Ovary (tissue), 9 donors: ENCODE results near the gene TIMM10. TPM values are rescaled to one million over a fixed set of nuclear protein-coding genes. Genes with fewer than 3 reads are reported as not detected.

Experiments
- DNase-seq, 5 donors: peaks; one replicate each; pipeline ENCODE4 v3.0.0-alpha.2; 2019 to 2020
- H3K27ac ChIP-seq, 2 donors: fragments of 200-600 bp; one replicate each; pipeline versions ENCODE4 v1.5.1 to v1.8.0; 2019 to 2022
- H3K27me3 ChIP-seq: fragments of 200-600 bp; one replicate; pipeline ENCODE4 v1.8.0; 2022
- H3K36me3 ChIP-seq: fragments of 200-600 bp; sonication (generic); one replicate; pipeline ENCODE4 v1.5.1; 2019
- H3K4me1 ChIP-seq: one replicate; pipeline ENCODE4 v1.8.1; 2013; ENCODE audit warnings: mild to moderate bottlenecking, moderate library complexity; ENCODE audit not compliant: insufficient read depth
- H3K4me3 ChIP-seq: fragments of 200-600 bp; sonication (generic); one replicate; pipeline ENCODE4 v1.5.1; 2017
- H3K9me3 ChIP-seq, 2 donors: fragments of 200-600 bp in 1 of 2; sonication (generic) in 1 of 2; one replicate each; pipeline versions ENCODE4 v1.5.1 to v1.8.1; 2013 to 2019; ENCODE audit warnings: mild to moderate bottlenecking in 1 of 2, moderate library complexity in 1 of 2
- CTCF ChIP-seq, 3 donors: fragments of 450-650 bp in 2 of 3; fragments of 200-600 bp in 1 of 3; IDR thresholded peaks; one replicate each; pipeline versions ENCODE4 v1.5.1 to v1.8.0; 2016 to 2022; ENCODE audit warnings: antibody characterized with exemption in 3 of 3, mild to moderate bottlenecking in 1 of 3
- EP300 ChIP-seq: sonication (generic); formaldehyde crosslinking; IDR thresholded peaks from one replicate; pipeline ENCODE4 v1.6.1; 2017; ENCODE audit warnings: antibody characterized with exemption
- POLR2A ChIP-seq: fragments of 450-650 bp; IDR thresholded peaks from one replicate; pipeline ENCODE4 v1.6.1; 2017; ENCODE audit warnings: antibody characterized with exemption, mild to moderate bottlenecking, moderate library complexity
- WGBS, 3 donors: extraction: QIAGEN DNeasy Blood & Tissue Kit in 1 of 3; methylation state at CpG; one replicate each; pipeline versions ENCODE4 v1.1.5 to v1.1.7; 2013 to 2017; 5-methylcytosine and 5-hydroxymethylcytosine counted together
- intact Hi-C, 4 donors: fragments of 100-400 bp; cut with DNase I; formaldehyde crosslinking; loops; one replicate each; pipeline versions ENCODE4 v1.11.0 to v1.15.1; 2022 to 2023
- polyA plus RNA-seq, 2 donors: library from polyadenylated mRNA; stranded (reverse); fragments of 200-250 nt in 1 of 2; fragments of 350-450 nt in 1 of 2; fragmentation: Illumina TruSeq in 1 of 2; extraction: RNeasy Lipid Tissue Mini Kit (QIAGEN cat#74804) in 1 of 2; gene quantifications; one replicate each; pipeline ENCODE4 v1.2.3, GENCODE V29; 2013 to 2014
- total RNA-seq, 7 donors: library from RNA; depleted of rRNA in 2 of 7; stranded (reverse); fragments of >200 nt in 2 of 7; fragmentation: NEBNext Ultra II Directional in 3 of 7; extraction: Animal tissue kit (Norgen Biotek cat#: 25700) in 3 of 7; gene quantifications; one replicate each; pipeline versions ENCODE4 v1.1.0 to v1.2.4, GENCODE V29; 2016 to 2023
- donor health status: DM: no; HTN: no; CAD: no; lungs with moderate emphysema.
- donor health status: DM: no; HTN: no; CAD: no.
- donor health status: Bipolar disorder and iron deficiency.
- donor health status: DM: yes; HTN: yes; CAD: no.
- donor health status: DM: no; HTN: no; CAD: no.
- donor health status: DM: yes; HTN: yes; CAD: no.

Gene TIMM10
- total and polyA plus RNA-seq, 9 donors: 23.4 to 42.0 (median 36.6) TPM

DNA sequence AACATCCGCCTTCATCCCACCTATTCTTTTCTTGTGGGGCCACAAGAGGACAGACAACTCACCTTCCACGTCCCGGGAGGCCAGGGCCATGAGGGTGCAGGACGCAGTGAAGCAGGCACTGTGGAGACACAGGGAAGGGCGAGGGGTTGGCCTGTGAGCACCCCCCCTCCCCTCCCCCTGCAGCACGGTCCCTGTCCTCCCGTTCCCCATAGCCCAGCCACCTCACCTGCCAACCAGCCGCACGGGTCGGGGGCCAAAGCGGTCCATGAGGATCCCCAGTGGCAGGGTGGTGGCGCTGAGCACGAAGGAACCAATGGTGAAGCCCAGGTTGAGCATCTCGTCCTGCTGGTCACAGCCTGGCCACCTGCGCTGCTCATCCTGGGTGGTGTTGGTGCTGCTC is 29.6 kb downstream of the TIMM10 start:
- intact Hi-C loops: loop anchor here in 1 of 4 donors (2.0 kb wide), 1 partner anchor 30 kb away; the partner anchor contains the start of gene TIMM10
- H3K36me3 ChIP-seq: no peaks in the 10 kb centered on the region
- no peaks in the 10 kb centered on the region for H3K9me3 ChIP-seq
- 90 to 92% (median 91%) methylated on average over 12 to 15 of the region's 15 CpGs for WGBS, 3 donors
- TF ChIP-seq POLR2A: no peak
- TF ChIP-seq CTCF (IDR thresholded peaks at IDR 0.05): no peak
- no peak for TF ChIP-seq EP300
- H3K27ac ChIP-seq: peak overlapping the region in 1 of 2 donors; percentile 82
- no peak overlapping the region for H3K4me3 ChIP-seq
- no peaks in the 10 kb centered on the region for H3K27me3 ChIP-seq
- peaks cover 15% of the 10 kb centered on the region for H3K4me1 ChIP-seq
- DNase-seq: no peak

- TF ChIP-seq EP300 (no peak), CTCF (IDR thresholded peaks at IDR 0.05) (no peak), POLR2A (no peak)
- WGBS, 3 donors: 76 to 86% (median 79%) methylated on average over 8 of the region's 8 CpGs
- Histone ChIP-seq H3K27me3 (no peaks in the 10 kb centered on the region), H3K4me3 (no peak overlapping the region), H3K27ac (peak overlapping the region; percentile 26 to 82), H3K9me3 (no peaks in the 10 kb centered on the region), H3K36me3 (no peaks in the 10 kb centered on the region), H3K4me1 (peaks cover 15% of the 10 kb centered on the region)
- DNase-seq: peak in 3 of 5 donors; percentile 20 to 50 (median 48)
- intact Hi-C loops: loop anchor here in 1 of 4 donors (2.0 kb wide), 1 partner anchor 30 kb away; the partner anchor contains the start of gene TIMM10
These were observed 30.0 kb downstream of the TIMM10 start for GRCh38 chr11:57500515-57500914.

DNA sequence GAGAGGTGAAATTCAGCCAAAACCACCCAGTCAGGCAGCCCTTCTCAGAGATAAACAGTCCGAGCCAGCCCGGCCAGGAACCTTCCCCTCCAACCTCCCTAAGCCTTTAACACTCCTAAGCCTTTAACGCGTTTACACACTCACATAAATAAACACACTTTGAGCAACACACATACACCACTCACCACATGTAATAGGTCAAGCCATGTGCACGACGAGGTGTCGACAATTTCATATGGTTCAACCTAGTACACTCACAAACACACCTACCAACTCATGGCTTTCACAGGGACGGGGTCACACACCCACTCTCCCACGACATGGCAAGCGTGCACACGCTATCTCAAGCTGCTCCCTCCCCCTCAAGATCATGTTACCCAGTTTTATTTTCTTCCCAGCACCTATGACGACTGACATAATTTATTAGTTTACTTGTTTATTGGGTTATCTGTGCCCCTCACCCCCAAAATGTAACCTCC is 30.5 kb downstream of the TIMM10 start:
- H3K9me3 ChIP-seq: no peaks in the 10 kb centered on the region
- H3K4me3 ChIP-seq: peak overlapping the region; percentile 35
- TF ChIP-seq POLR2A: no peak
- no peak for TF ChIP-seq EP300
- intact Hi-C loops: loop anchor here in 1 of 4 donors (2.0 kb wide), 1 partner anchor 31 kb away; the partner anchor contains the start of gene TIMM10
- WGBS, 3 donors: 5 to 11% (median 9%) methylated on average over 12 of the region's 12 CpGs
- no peaks in the 10 kb centered on the region for H3K27me3 ChIP-seq
- peak overlapping the region; percentile 26 to 82 for H3K27ac ChIP-seq
- no peak for DNase-seq
- no peaks in the 10 kb centered on the region for H3K36me3 ChIP-seq
- peaks cover 15% of the 10 kb centered on the region for H3K4me1 ChIP-seq

- Histone ChIP-seq H3K36me3 (no peaks in the 10 kb centered on the region), H3K27ac (peak overlapping the region; percentile 26 to 82), H3K9me3 (no peaks in the 10 kb centered on the region), H3K27me3 (no peaks in the 10 kb centered on the region), H3K4me3 (peak overlapping the region; percentile 35), H3K4me1 (peaks cover 15% of the 10 kb centered on the region)
- intact Hi-C loops: no loop called here
- WGBS, 3 donors: 0 to 2% (median 1%) methylated on average over 34 to 35 of the region's 35 CpGs
- peak; percentile 99 for DNase-seq
- no peak for TF ChIP-seq POLR2A
- no peak for TF ChIP-seq EP300
- TF ChIP-seq CTCF (IDR thresholded peaks at IDR 0.05): no peak
These were observed 31.1 kb downstream of the TIMM10 start for GRCh38 chr11:57499413-57499982.

- H3K27ac ChIP-seq: peak overlapping the region in 1 of 2 donors; percentile 82
These were observed 32.0 kb downstream of the TIMM10 start for GRCh38 chr11:57498540-57498939.

More at GRCh38 chr11:57498540-57498939, 32.0 kb downstream of the TIMM10 start:
- intact Hi-C loops: no loop called here
- Histone ChIP-seq H3K36me3 (no peaks in the 10 kb centered on the region), H3K4me3 (no peak overlapping the region), H3K9me3 (no peaks in the 10 kb centered on the region), H3K4me1 (peaks cover 15% of the 10 kb centered on the region), H3K27me3 (no peaks in the 10 kb centered on the region)
- 82 to 86% (median 84%) methylated on average over 6 of the region's 6 CpGs for WGBS, 3 donors
- DNase-seq: no peak
- TF ChIP-seq EP300: no peak
- TF ChIP-seq CTCF (IDR thresholded peaks at IDR 0.05): no peak
- TF ChIP-seq POLR2A: no peak
